ENCODE results near the gene ZNF512B.
"Not testable (repeated sequence)": the region's sequence is repeated elsewhere in the genome, so short reads cannot be mapped to it uniquely, and the experiment has no call there.

The ZNF512B gene

GRCh38 chr20:63976980-63977738, 7.4 kb upstream of the ZNF512B start:
- H3K27ac ChIP-seq (ENCODE audit: low read depth, low read length, poor library complexity, severe bottlenecking) = no peak overlapping the region
- peaks cover 6% of the 10 kb centered on the region; the same call in 1 of the 2 replicates for H3K79me2 ChIP-seq (ENCODE audit: insufficient read depth, low read length)
- TF ChIP-seq, protein P1, sequence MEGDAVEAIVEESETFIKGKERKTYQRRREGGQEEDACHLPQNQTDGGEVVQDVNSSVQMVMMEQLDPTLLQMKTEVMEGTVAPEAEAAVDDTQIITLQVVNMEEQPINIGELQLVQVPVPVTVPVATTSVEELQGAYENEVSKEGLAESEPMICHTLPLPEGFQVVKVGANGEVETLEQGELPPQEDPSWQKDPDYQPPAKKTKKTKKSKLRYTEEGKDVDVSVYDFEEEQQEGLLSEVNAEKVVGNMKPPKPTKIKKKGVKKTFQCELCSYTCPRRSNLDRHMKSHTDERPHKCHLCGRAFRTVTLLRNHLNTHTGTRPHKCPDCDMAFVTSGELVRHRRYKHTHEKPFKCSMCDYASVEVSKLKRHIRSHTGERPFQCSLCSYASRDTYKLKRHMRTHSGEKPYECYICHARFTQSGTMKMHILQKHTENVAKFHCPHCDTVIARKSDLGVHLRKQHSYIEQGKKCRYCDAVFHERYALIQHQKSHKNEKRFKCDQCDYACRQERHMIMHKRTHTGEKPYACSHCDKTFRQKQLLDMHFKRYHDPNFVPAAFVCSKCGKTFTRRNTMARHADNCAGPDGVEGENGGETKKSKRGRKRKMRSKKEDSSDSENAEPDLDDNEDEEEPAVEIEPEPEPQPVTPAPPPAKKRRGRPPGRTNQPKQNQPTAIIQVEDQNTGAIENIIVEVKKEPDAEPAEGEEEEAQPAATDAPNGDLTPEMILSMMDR (IDR thresholded peaks at IDR 0.05; ENCODE audit: low read length) = no peak
- no peak for TF ChIP-seq EZH2 (IDR thresholded peaks at IDR 0.05; ENCODE audit: borderline replicate concordance, low read length)
- H3K9me3 ChIP-seq (ENCODE audit: low read length) = no peaks in the 10 kb centered on the region
- no peak overlapping the region for H3K4me2 ChIP-seq (ENCODE audit: low read length)
- H3K9me2 ChIP-seq (ENCODE audit: low read depth, low read length) = no peaks in the 10 kb centered on the region
- H3K4me1 ChIP-seq (ENCODE audit: insufficient read depth, low read length, severe bottlenecking) = peaks cover 31% of the 10 kb centered on the region
- no peak overlapping the region for H3K4me3 ChIP-seq (ENCODE audit: low read depth, low read length, poor library complexity, severe bottlenecking)
- H4K20me1 ChIP-seq (ENCODE audit: insufficient read depth, low read length) = no peaks in the 10 kb centered on the region
- no peaks in the 10 kb centered on the region for H3K36me3 ChIP-seq (ENCODE audit: insufficient read depth, low read length)
- H3K9ac ChIP-seq (ENCODE audit: low read length) = no peak overlapping the region
- H2AFZ ChIP-seq (ENCODE audit: low read length) = no peak overlapping the region
- H3F3A ChIP-seq (ENCODE audit: insufficient read depth, low read length) = peaks cover 4% of the 10 kb centered on the region; the same call in 1 of the 2 replicates
- H3K27me3 ChIP-seq (ENCODE audit: insufficient read depth, low read length) = no peaks in the 10 kb centered on the region

DNA sequence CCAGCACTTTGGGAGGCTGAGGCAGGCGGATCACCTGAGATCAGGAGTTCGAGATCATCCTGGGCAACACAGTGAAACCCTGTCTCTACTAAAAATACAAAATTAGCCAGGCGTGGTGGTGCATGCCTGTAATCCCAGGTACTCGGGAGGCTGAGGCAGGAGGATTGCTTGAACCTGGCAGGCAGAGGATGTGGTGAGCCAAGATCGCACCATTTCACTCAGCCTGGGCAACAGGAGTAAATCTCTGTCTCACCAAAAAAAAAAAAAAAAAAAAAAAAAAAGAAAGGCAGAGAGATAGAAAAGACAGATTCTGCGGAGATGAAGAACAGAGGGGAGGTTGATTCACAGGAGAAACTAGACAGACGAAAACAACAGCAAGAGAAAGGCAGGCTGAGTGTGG, 6.8 kb upstream of the ZNF512B start:
- not testable (repeated sequence) for H2AFZ ChIP-seq (ENCODE audit: low read length); H3K27me3 ChIP-seq (ENCODE audit: insufficient read depth, low read length); H3K4me2 ChIP-seq (ENCODE audit: low read length); H3K27ac ChIP-seq (ENCODE audit: low read depth, low read length, poor library complexity, severe bottlenecking); H3K9ac ChIP-seq (ENCODE audit: low read length); H3K79me2 ChIP-seq (ENCODE audit: insufficient read depth, low read length); H3K36me3 ChIP-seq (ENCODE audit: insufficient read depth, low read length); H3K4me3 ChIP-seq (ENCODE audit: low read depth, low read length, poor library complexity, severe bottlenecking); H3F3A ChIP-seq (ENCODE audit: insufficient read depth, low read length); H3K9me2 ChIP-seq (ENCODE audit: low read depth, low read length); H3K9me3 ChIP-seq (ENCODE audit: low read length); H4K20me1 ChIP-seq (ENCODE audit: insufficient read depth, low read length)
- peaks cover 26% of the 10 kb centered on the region for H3K4me1 ChIP-seq (ENCODE audit: insufficient read depth, low read length, severe bottlenecking)

DNA sequence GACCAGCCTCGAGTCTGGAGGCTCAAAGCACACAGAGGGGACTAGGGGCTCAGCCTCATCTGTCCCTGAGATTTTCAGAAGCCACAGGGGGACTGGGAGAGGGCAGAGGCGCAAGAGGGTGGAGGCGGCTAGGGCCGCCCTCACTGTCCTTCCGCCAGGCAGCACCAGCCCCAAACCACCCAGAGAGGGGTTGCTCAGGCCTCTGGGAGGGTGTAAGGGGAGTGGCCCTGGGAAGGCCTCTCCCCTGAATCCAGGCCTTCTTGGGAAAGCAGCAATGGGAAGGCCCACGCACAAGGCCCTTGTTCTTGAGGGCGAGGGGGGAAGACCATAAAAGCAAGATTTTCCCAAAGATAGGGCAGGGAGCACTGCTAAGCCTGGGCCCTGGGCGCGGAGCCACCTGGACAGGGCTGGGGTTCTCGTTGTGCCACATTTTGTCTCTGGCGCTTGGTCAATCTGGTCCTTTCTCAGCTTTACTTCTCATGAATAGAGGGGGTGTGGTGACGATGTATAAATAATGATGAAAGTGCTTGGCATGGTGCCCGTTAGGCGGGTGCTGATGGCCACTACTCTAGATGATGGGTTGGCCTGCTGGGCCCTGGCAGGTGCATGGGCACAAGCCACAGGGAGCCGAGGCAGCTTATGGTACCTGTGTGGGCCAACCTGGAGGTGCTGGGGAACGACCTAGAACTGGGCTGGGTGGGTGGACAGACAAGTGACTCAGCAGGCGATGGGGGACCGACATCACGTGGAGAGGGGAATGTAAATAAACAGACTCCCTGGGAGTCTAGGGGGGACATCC, 4.9 kb upstream of the ZNF512B start:
- peaks cover under 1% of the 10 kb centered on the region; the same call in 1 of the 2 replicates for H3F3A ChIP-seq (ENCODE audit: insufficient read depth, low read length)
- H3K4me2 ChIP-seq (ENCODE audit: low read length) = no peak overlapping the region

More for the DNA sequence above, 4.9 kb upstream of the ZNF512B start:
- Histone ChIP-seq H3K79me2 (ENCODE audit: insufficient read depth, low read length) (no peaks in the 10 kb centered on the region), H3K4me1 (ENCODE audit: insufficient read depth, low read length, severe bottlenecking) (peaks cover 20% of the 10 kb centered on the region), H3K9me3 (ENCODE audit: low read length) (no peaks in the 10 kb centered on the region), H3K27ac (ENCODE audit: low read depth, low read length, poor library complexity, severe bottlenecking) (no peak overlapping the region), H3K36me3 (ENCODE audit: insufficient read depth, low read length) (no peaks in the 10 kb centered on the region), H3K9ac (ENCODE audit: low read length) (no peak overlapping the region), H3K27me3 (ENCODE audit: insufficient read depth, low read length) (no peaks in the 10 kb centered on the region), H3K9me2 (ENCODE audit: low read depth, low read length) (no peaks in the 10 kb centered on the region), H3K4me3 (ENCODE audit: low read depth, low read length, poor library complexity, severe bottlenecking) (no peak overlapping the region), H2AFZ (ENCODE audit: low read length) (no peak overlapping the region), H4K20me1 (ENCODE audit: insufficient read depth, low read length) (no peaks in the 10 kb centered on the region)
- TF ChIP-seq, protein P1 (IDR thresholded peaks at IDR 0.05; ENCODE audit: low read length) = no peak
- TF ChIP-seq EZH2 (IDR thresholded peaks at IDR 0.05; ENCODE audit: borderline replicate concordance, low read length) = no peak

Data from OCI-LY1 (cell line).